Mesenchymal stem cell (in vitro differentiated cells and primary cell): Measurements from ENCODE around the gene PSMG4.

Experiments used
- DNase-seq: peaks from one replicate; pipeline ENCODE4 v3.0.0-alpha.2; 2013
- H2AFZ ChIP-seq: one replicate; pipeline ENCODE4 v1.6.1; 2013; ENCODE audit warnings: low read depth, mild to moderate bottlenecking, control low read depth, inconsistent platforms, low read length, moderate library complexity
- H2AK5ac ChIP-seq: 2 replicates; pipeline ENCODE4 v1.6.1; 2013; ENCODE audit warnings: low read length, moderate library complexity, mild to moderate bottlenecking, inconsistent platforms; ENCODE audit not compliant: severe bottlenecking
- H2BK120ac ChIP-seq: one replicate; pipeline ENCODE4 v1.6.1; 2013; ENCODE audit warnings: low read depth, mild to moderate bottlenecking, inconsistent platforms, low read length, moderate library complexity
- H2BK12ac ChIP-seq, 2 experiments: one replicate each; pipeline ENCODE4 v1.6.1; 2013; ENCODE audit warnings: inconsistent platforms in 2 of 2, low read length in 2 of 2, mild to moderate bottlenecking in 2 of 2, moderate library complexity in 2 of 2, control low read depth in 1 of 2
- H2BK15ac ChIP-seq: one replicate; pipeline ENCODE4 v1.6.1; 2013; ENCODE audit warnings: mild to moderate bottlenecking, low read depth, inconsistent platforms; ENCODE audit not compliant: poor library complexity, severe bottlenecking
- H2BK5ac ChIP-seq: 2 replicates; pipeline ENCODE4 v1.6.1; 2013; ENCODE audit warnings: low read depth, mild to moderate bottlenecking, low read length, control low read depth, inconsistent platforms; ENCODE audit not compliant: poor library complexity, severe bottlenecking
- H3K14ac ChIP-seq, 2 experiments: one replicate each; pipeline ENCODE4 v1.6.1; 2013; ENCODE audit warnings: inconsistent platforms in 2 of 2, low read length in 2 of 2, control low read depth in 1 of 2, mild to moderate bottlenecking in 1 of 2, moderate library complexity in 1 of 2
- H3K18ac ChIP-seq, 2 experiments: one replicate each; pipeline ENCODE4 v1.6.1; 2013; ENCODE audit warnings: inconsistent platforms in 2 of 2, low read length in 2 of 2, control low read depth in 1 of 2, low read depth in 1 of 2, mild to moderate bottlenecking in 1 of 2
- H3K23ac ChIP-seq, 2 experiments: one replicate each; pipeline ENCODE4 v1.6.1; 2013; ENCODE audit warnings: inconsistent platforms in 2 of 2, low read length in 2 of 2, mild to moderate bottlenecking in 2 of 2, moderate library complexity in 2 of 2, control low read depth in 1 of 2
- H3K27ac ChIP-seq: 2 replicates; pipeline ENCODE4 v1.5.1; 2013; ENCODE audit warnings: mild to moderate bottlenecking, moderate library complexity, low read length, control low read depth, inconsistent platforms; ENCODE audit not compliant: poor library complexity, severe bottlenecking
- H3K27me3 ChIP-seq, 2 experiments: 2 replicates each; pipeline versions ENCODE4 v1.6.1 to v1.7.0; 2013; ENCODE audit warnings: low read length in 2 of 2, mild to moderate bottlenecking in 2 of 2, moderate library complexity in 2 of 2, control low read depth in 1 of 2, inconsistent platforms in 1 of 2; ENCODE audit not compliant: control insufficient read depth in 1 of 2, insufficient read depth in 1 of 2
- H3K36me3 ChIP-seq, 2 experiments: 2 replicates each; pipeline versions ENCODE4 v1.6.1 to v1.7.0; 2013; ENCODE audit warnings: low read length in 2 of 2, control low read depth in 1 of 2, inconsistent platforms in 1 of 2, low read depth in 1 of 2, mild to moderate bottlenecking in 1 of 2; ENCODE audit not compliant: insufficient read depth in 2 of 2, control insufficient read depth in 1 of 2
- H3K4ac ChIP-seq, 2 experiments: one replicate each; pipeline ENCODE4 v1.6.1; 2013; ENCODE audit warnings: inconsistent platforms in 2 of 2, low read length in 2 of 2, mild to moderate bottlenecking in 2 of 2, moderate library complexity in 2 of 2, control low read depth in 1 of 2, low read depth in 1 of 2
- H3K4me1 ChIP-seq: 2 replicates; pipeline ENCODE4 v1.6.1; 2013; ENCODE audit warnings: low read depth, low read length, control low read depth; ENCODE audit not compliant: control insufficient read depth, insufficient read depth
- H3K4me2 ChIP-seq: 2 replicates; pipeline ENCODE4 v1.6.1; 2013; ENCODE audit warnings: low read length, mild to moderate bottlenecking, inconsistent platforms; ENCODE audit not compliant: poor library complexity, severe bottlenecking
- H3K4me3 ChIP-seq, 2 experiments: 2 replicates each; pipeline versions ENCODE4 v1.5.1 to v1.7.0; 2013; ENCODE audit warnings: low read length in 2 of 2, mild to moderate bottlenecking in 2 of 2, control low read depth in 1 of 2, low read depth in 1 of 2; ENCODE audit not compliant: insufficient read depth in 1 of 2
- H3K79me1 ChIP-seq: replicated peaks from 2 replicates; pipeline ENCODE4 v1.6.1; 2013; ENCODE audit warnings: mild to moderate bottlenecking, control low read depth, low read length, inconsistent platforms; ENCODE audit not compliant: poor library complexity, severe bottlenecking
- H3K9ac ChIP-seq: 2 replicates; pipeline ENCODE4 v1.7.0; 2013; ENCODE audit warnings: mild to moderate bottlenecking, low read length, moderate library complexity
- H3K9me3 ChIP-seq: 2 replicates; pipeline ENCODE4 v1.7.0; 2013; ENCODE audit warnings: mild to moderate bottlenecking, low read length; ENCODE audit not compliant: control insufficient read depth
- H4K8ac ChIP-seq: one replicate; pipeline ENCODE4 v1.6.1; 2013; ENCODE audit warnings: inconsistent platforms, mild to moderate bottlenecking, low read length, moderate library complexity
- H4K91ac ChIP-seq: one replicate; pipeline ENCODE4 v1.6.1; 2013; ENCODE audit warnings: mild to moderate bottlenecking, low read length, inconsistent platforms
- WGBS: methylation state at CpG from one replicate; pipeline ENCODE4 v1.1.7; 2013; ENCODE audit warnings: mixed read lengths; 5-methylcytosine and 5-hydroxymethylcytosine counted together

The PSMG4 gene

DNA sequence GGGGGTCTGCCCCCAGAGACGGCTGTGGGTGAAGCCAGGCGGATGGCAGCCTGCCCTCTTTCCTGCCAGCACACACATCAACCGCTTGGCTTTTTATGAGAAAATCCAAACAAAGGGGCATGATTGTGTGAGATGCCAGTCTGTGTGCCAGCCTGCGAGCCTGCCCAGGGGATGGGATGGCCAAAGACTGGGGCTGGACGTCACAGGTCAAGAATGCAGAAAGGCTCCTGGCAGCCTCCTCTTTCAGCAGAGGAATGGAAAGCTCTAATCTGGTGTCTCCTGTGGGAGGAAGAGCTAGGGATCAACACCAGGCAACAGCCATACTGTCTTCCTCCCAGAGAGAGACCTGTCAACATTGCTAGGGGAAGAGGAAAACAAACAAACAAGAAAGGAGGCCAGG lies 47.1 kb upstream of the PSMG4 start:
- Histone ChIP-seq H3K4me3 (no peak overlapping the region), H4K8ac (no peak overlapping the region), H3K27me3 (peaks cover 0 to 11% of the 10 kb centered on the region in 2 experiments), H3K36me3 (no peaks in the 10 kb centered on the region), H3K14ac (no peak overlapping the region), H4K91ac (no peak overlapping the region), H2AK5ac (no peak overlapping the region), H3K4me2 (no peak overlapping the region), H3K79me1 (no peaks in the 10 kb centered on the region), H2BK120ac (no peak overlapping the region), H3K27ac (no peak overlapping the region), H3K4me1 (peaks cover 6% of the 10 kb centered on the region), H3K4ac (no peak overlapping the region), H2BK12ac (no peak overlapping the region), H3K9me3 (no peaks in the 10 kb centered on the region), H2BK5ac (no peak overlapping the region), H3K23ac (no peak overlapping the region), H3K9ac (no peak overlapping the region), H2AFZ (no peak overlapping the region), H2BK15ac (no peak overlapping the region), H3K18ac (no peak overlapping the region)
- WGBS, result 86% methylated on average over 5 of the region's 5 CpGs
- DNase-seq, result no peak

GRCh38 chr6:3212261-3212660 lies 46.5 kb upstream of the PSMG4 start:
- DNase-seq, result no peak
- Histone ChIP-seq H2BK5ac (no peak overlapping the region), H3K36me3 (no peaks in the 10 kb centered on the region), H2BK15ac (no peak overlapping the region), H3K18ac (no peak overlapping the region), H3K4ac (no peak overlapping the region), H3K27me3 (peaks cover 0 to 11% of the 10 kb centered on the region in 2 experiments), H3K4me3 (no peak overlapping the region), H3K27ac (no peak overlapping the region), H3K23ac (no peak overlapping the region), H2AK5ac (no peak overlapping the region), H2AFZ (no peak overlapping the region), H3K9ac (no peak overlapping the region), H4K8ac (no peak overlapping the region), H2BK12ac (no peak overlapping the region), H2BK120ac (no peak overlapping the region), H3K4me2 (no peak overlapping the region), H3K79me1 (no peaks in the 10 kb centered on the region), H3K9me3 (no peaks in the 10 kb centered on the region), H4K91ac (no peak overlapping the region), H3K14ac (no peak overlapping the region), H3K4me1 (peaks cover 6% of the 10 kb centered on the region)
- WGBS, result 94% methylated on average over 6 of the region's 6 CpGs

- H3K27me3 ChIP-seq, result peaks cover 2 to 20% of the 10 kb centered on the region in 2 experiments
- no peak for DNase-seq
- H3K4me1 ChIP-seq, result peaks cover 3% of the 10 kb centered on the region
- H2BK12ac ChIP-seq, result no peak overlapping the region
- H2AFZ ChIP-seq, result no peak overlapping the region
- H3K9me3 ChIP-seq, result no peaks in the 10 kb centered on the region
- 97% methylated on average over 2 of the region's 2 CpGs for WGBS
- no peak overlapping the region for H3K4me2 ChIP-seq
- H3K4me3 ChIP-seq, result no peak overlapping the region
- H4K91ac ChIP-seq, result no peak overlapping the region
- H3K27ac ChIP-seq, result no peak overlapping the region
- no peak overlapping the region for H4K8ac ChIP-seq
- no peak overlapping the region for H2AK5ac ChIP-seq
- no peak overlapping the region for H2BK15ac ChIP-seq
- no peaks in the 10 kb centered on the region for H3K79me1 ChIP-seq
- H3K14ac ChIP-seq, result no peak overlapping the region
- no peak overlapping the region for H2BK120ac ChIP-seq
- no peak overlapping the region for H3K18ac ChIP-seq
- H3K9ac ChIP-seq, result no peak overlapping the region
- no peaks in the 10 kb centered on the region for H3K36me3 ChIP-seq
- H2BK5ac ChIP-seq, result no peak overlapping the region
- no peak overlapping the region for H3K23ac ChIP-seq
- no peak overlapping the region for H3K4ac ChIP-seq
Observed at GRCh38 chr6:3213334-3213695, 45.4 kb upstream of the PSMG4 start.

- Histone ChIP-seq H3K9ac (no peak overlapping the region), H2AK5ac (no peak overlapping the region), H2BK120ac (no peak overlapping the region), H3K18ac (no peak overlapping the region), H3K36me3 (no peaks in the 10 kb centered on the region), H2AFZ (no peak overlapping the region), H4K8ac (no peak overlapping the region), H2BK5ac (no peak overlapping the region), H3K4ac (no peak overlapping the region), H3K4me2 (no peak overlapping the region), H4K91ac (no peak overlapping the region), H3K4me3 (no peak overlapping the region), H2BK12ac (no peak overlapping the region), H3K4me1 (no peaks in the 10 kb centered on the region), H3K14ac (no peak overlapping the region), H3K9me3 (no peaks in the 10 kb centered on the region), H2BK15ac (no peak overlapping the region), H3K23ac (no peak overlapping the region), H3K27ac (no peak overlapping the region), H3K79me1 (no peaks in the 10 kb centered on the region), H3K27me3 (peaks cover 11 to 31% of the 10 kb centered on the region in 2 experiments)
- WGBS, result 96% methylated on average over 2 of the region's 3 CpGs
- DNase-seq, result no peak
Observed at GRCh38 chr6:3214898-3215297, 43.8 kb upstream of the PSMG4 start.
